ENCODE results near the gene CYP2D6. TPM values are rescaled to one million over a fixed set of nuclear protein-coding genes. Genes with fewer than 3 reads are reported as not detected.

Gene CYP2D6
- total and polyA plus RNA-seq, 10 of the 15 experiments (the other 5 are each of a cell fraction or from before 2014, with no cell fraction given): 0.08 to 1.4 (median 0.39) TPM

- in situ Hi-C loops (cut with MboI): no loop called here
- Histone ChIP-seq H2AFZ (ENCODE audit: control insufficient read depth, low read depth, low read length) (no peak overlapping the region), H3K79me2 (ENCODE audit: control insufficient read depth, insufficient read depth, low read length) (no peaks in the 10 kb centered on the region), H3K9me3 (replicated peaks; ENCODE audit: control insufficient read depth, insufficient read depth, low read length) (no peaks in the 10 kb centered on the region), H3K9ac (ENCODE audit: control insufficient read depth, insufficient read depth, low read length) (no peak overlapping the region), H3K27me3 (replicated peaks in 1 of 2; ENCODE audit: control insufficient read depth in 2 of 2, insufficient read depth in 2 of 2, low read length in 1 of 2) (no peaks in the 10 kb centered on the region), H3K4me2 (ENCODE audit: control insufficient read depth, insufficient read depth) (no peak overlapping the region), H3K4me3 (no peak overlapping the region), H4K20me1 (ENCODE audit: control insufficient read depth, insufficient read depth) (no peaks in the 10 kb centered on the region), H3K4me1 (ENCODE audit: control insufficient read depth, insufficient read depth, low read length) (no peaks in the 10 kb centered on the region), H3K27ac (ENCODE audit: control insufficient read depth, insufficient read depth) (no peak overlapping the region), H3K36me3 (ENCODE audit: control insufficient read depth in 2 of 2, insufficient read depth in 2 of 2, low read length in 1 of 2) (no peaks in the 10 kb centered on the region)
- DNase-seq (ENCODE audit: low read depth, low spot score): no peak
- TF ChIP-seq ZNF217 (IDR thresholded peaks at IDR 0.05) (no peak), SMARCA5 (IDR thresholded peaks at IDR 0.05) (no peak), ZSCAN29 (IDR thresholded peaks at IDR 0.05) (no peak), NFYB (IDR thresholded peaks at IDR 0.05; ENCODE audit: insufficient read depth, low read depth, low read length) (no peak), PAX5 (IDR thresholded peaks at IDR 0.05; ENCODE audit: borderline replicate concordance, low read depth, low read length) (no peak), WRNIP1 (IDR thresholded peaks at IDR 0.05; ENCODE audit: borderline replicate concordance, low read depth, low read length) (no peak), ZNF207 (IDR thresholded peaks at IDR 0.05; ENCODE audit: borderline replicate concordance) (no peak)
- TF ChIP-seq, protein P1, sequence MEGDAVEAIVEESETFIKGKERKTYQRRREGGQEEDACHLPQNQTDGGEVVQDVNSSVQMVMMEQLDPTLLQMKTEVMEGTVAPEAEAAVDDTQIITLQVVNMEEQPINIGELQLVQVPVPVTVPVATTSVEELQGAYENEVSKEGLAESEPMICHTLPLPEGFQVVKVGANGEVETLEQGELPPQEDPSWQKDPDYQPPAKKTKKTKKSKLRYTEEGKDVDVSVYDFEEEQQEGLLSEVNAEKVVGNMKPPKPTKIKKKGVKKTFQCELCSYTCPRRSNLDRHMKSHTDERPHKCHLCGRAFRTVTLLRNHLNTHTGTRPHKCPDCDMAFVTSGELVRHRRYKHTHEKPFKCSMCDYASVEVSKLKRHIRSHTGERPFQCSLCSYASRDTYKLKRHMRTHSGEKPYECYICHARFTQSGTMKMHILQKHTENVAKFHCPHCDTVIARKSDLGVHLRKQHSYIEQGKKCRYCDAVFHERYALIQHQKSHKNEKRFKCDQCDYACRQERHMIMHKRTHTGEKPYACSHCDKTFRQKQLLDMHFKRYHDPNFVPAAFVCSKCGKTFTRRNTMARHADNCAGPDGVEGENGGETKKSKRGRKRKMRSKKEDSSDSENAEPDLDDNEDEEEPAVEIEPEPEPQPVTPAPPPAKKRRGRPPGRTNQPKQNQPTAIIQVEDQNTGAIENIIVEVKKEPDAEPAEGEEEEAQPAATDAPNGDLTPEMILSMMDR (IDR thresholded peaks at IDR 0.05 in 2 of 3, conservative IDR thresholded peaks at IDR 0.05 in 1 of 3; ENCODE audit: control insufficient read depth in 2 of 3, extremely low read depth in 1 of 3, insufficient read depth in 1 of 3, low read depth in 3 of 3, low read length in 3 of 3): no peak
- RAD21 ChIA-PET (ENCODE audit: unreplicated experiment): interaction anchor here (0.6 kb wide), 1 partner anchor 66 kb away, joined by 4 read pairs; no protein-coding TSS in a partner anchor
- POLR2A ChIA-PET: interaction anchor here (0.6 to 0.8 kb wide), 2 partner anchors 25 to 280 kb away, joined by 6 to 10 read pairs; no protein-coding TSS in a partner anchor
- intact Hi-C loops (cut with micrococcal nuclease; ENCODE audit: unreplicated experiment): no loop called here
- CTCF ChIA-PET: no interaction called here
- FAIRE-seq: no peak
- no TSS peak for BruUV-seq (replicated peaks)
- SMC1A ChIA-PET (ENCODE audit: uncharacterized antibody, unreplicated experiment): no interaction called here
- ATAC-seq: no peak
- 65% methylated on average over 13 of the region's 13 CpGs for WGBS (ENCODE audit: insufficient coverage, insufficient replicate concordance, low lambda C conversion rate, missing lambda C conversion rate)
Measured at GRCh38 chr22:42132457-42132856, 1.8 kb upstream of the CYP2D6 start.

Data from GM12878 (cell line).